NT2/D1 (cell line): ENCODE results near the gene TLNRD1.

ENCODE experiments used
- SUZ12 ChIP-seq: IDR thresholded peaks from 2 replicates; pipeline ENCODE4 v1.6.1; 2011; ENCODE audit not compliant: insufficient read length, insufficient read depth; ENCODE audit errors: extremely low read depth
- YY1 ChIP-seq: IDR thresholded peaks from 2 replicates; pipeline ENCODE4 v1.6.1; 2011; ENCODE audit not compliant: insufficient read length, insufficient read depth

DNA sequence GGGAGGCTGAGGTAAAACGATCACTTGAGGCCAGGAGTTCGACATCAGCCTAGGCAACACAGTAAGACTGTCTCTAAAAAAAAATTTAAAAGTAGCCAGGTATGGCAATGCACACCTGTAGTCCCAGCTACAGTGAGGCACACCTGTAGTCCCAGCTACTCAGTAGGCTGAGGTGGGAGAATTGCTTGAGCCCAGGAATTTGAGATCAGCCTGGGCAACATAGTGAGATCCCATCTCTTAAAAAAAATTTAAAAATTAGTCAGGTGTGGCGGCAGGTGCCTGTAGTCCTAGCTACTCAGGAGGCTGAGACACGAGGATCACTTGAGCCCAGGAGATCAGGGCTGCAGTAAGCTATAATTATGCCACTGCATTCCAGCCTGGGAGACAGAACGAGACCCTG, 17.9 kb upstream of the TLNRD1 start:
- TF ChIP-seq YY1, result no peak
- no peak for TF ChIP-seq SUZ12
